ENCODE measurements around the gene SCEL.

GRCh38 chr13:77623806-77624205 lies 88.3 kb downstream of the SCEL start:
- TF ChIP-seq ATF2 (IDR thresholded peaks at IDR 0.05; ENCODE audit: low read length): no peak
- TF ChIP-seq EZH2 (IDR thresholded peaks at IDR 0.05; ENCODE audit: low read depth, low read length, severe bottlenecking): no peak
- TF ChIP-seq JUND (IDR thresholded peaks at IDR 0.05; ENCODE audit: low read length): no peak
- no peak for TF ChIP-seq CTCF (IDR thresholded peaks at IDR 0.05; ENCODE audit: control extremely low read depth in 1 of 3, insufficient read depth in 1 of 3, low read depth in 1 of 3, low read length in 3 of 3)
- TF ChIP-seq SP4 (IDR thresholded peaks at IDR 0.05; ENCODE audit: low read length): no peak
- TF ChIP-seq POLR2A (IDR thresholded peaks at IDR 0.05; ENCODE audit: control extremely low read depth in 1 of 2, low read depth in 2 of 2, low read length in 2 of 2): no peak
- TF ChIP-seq CHD2 (IDR thresholded peaks at IDR 0.05; ENCODE audit: low read length): no peak
- TF ChIP-seq POLR2AphosphoS5 (IDR thresholded peaks at IDR 0.05; ENCODE audit: low read depth, low read length): no peak
- no peak for TF ChIP-seq CEBPB (IDR thresholded peaks at IDR 0.05; ENCODE audit: low read depth, low read length)
- no peak for TF ChIP-seq SIN3A (conservative IDR thresholded peaks at IDR 0.05 in 1 of 2, IDR thresholded peaks at IDR 0.05 in 1 of 2; ENCODE audit: low read depth in 1 of 2, low read length in 2 of 2)
- no peak for TF ChIP-seq EGR1 (IDR thresholded peaks at IDR 0.05; ENCODE audit: borderline replicate concordance, low read depth, low read length)
